Activated T-cell treated with anti-CD3 and anti-CD28 coated beads, Interleukin-2, amount 50 U/mL, for 1 hour (primary cell): ENCODE data around the gene SCN11A.

Experiments
- DNase-seq: peaks from one replicate; pipeline ENCODE4 v3.0.0-alpha.2; 2020

The SCN11A gene

DNA sequence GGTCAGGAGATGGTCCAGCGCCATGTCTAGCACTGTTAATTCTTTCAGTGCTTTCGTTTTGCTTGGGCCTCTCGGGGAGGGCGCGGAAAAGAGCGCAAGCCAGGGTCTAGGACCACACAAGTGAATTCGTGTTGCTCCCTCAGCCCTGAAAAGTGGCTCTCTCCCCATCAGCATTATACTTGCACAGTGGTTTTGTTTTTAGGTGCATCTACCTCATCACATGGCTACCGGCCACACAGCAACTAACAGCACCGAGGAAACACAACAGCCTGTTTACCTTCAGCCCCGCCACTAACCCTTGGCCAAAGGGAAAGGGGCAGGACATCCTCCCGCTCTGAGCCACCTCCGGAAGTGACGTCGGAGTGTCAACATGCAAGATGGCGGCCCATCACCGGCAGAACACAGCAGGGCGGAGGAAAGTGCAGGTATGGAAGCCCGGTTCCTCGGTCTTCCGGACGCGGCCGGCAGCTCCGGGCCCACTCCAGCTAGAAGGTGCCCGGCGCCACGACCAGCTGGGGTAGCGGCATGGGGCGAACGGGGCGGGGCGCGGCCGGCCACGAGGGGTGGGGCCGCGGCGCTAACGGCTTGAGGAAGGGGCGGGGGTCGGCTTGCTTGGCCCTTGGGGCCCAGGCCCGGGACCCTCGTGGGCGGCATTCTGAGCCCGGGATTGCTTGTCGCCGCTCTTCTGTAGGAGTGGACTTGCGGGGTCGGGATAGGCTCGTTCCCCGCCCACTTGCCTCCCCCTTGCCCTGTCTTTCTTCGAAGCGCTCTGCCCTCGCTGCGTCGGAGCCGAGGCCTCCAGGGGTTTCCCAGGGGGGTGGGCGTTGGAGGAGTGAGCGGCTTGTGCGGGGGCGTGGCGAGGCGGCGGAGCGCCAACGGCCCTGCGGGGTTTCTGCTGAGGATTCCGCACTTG, at the start of gene SCN11A, which contains the start of gene WDR48:
Gene SCN11A, minus strand, starts transcription at position 296 of the 913 bp plus-strand sequence. CDS start 101,582 bp downstream, outside the sequence.
Gene WDR48, plus strand, starts transcription at position 368 of the 913 bp plus-strand sequence. Its CDS starts 10 bp downstream, at position 378.
- peak; percentile 87 for DNase-seq

DNA sequence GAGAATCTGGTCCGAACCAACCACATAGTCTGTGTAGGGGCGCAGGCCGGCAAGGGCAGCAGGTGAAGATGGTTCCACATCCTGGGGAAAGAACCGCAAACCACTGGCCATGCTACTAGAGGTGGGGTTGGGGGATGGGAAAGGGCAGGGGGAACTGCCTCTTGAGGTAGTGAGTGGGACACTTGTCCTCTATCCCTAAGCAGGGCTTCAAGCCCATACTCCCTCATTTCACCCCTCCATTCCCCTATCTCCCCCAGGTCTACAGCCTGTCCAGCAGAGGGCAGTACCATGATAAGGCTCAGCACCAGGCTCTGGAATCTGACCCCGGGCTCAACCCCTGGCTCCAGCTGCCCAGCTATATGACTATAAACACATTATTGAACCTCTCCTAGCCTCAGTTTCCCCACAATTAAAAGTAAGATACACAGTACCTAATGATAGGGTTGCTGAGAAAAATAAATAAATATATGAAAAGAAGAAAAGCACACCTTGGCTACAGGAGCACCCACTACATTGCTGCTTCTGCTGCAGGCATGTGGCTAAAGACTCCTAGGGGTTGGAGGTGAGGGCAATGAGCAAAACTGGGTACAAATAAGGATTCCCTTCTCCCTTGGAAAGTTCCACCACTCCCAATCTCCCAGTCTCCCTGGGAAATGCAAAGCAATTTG, 49.4 kb upstream of the SCN11A start:
- peak; percentile 50 for DNase-seq

DNA sequence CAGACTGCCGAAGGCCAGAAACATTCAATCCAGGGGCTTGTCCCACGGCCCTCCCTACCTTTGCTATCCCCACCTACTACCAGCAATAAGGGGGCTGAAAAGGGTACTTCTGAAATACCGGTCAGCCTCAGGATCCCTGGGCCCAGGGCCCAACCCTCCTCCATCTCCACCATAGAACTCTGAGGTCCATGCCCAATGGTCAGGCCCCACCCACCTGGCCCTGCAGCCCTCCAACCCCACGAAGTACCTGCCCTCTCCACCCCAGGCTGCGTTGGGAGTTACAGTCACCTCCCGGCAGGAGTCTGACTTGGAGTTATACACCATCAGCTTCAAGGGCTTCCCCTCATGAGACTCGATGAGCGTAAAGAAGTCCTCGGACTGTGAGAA, 48.7 kb upstream of the SCN11A start:
- no peak for DNase-seq

DNA sequence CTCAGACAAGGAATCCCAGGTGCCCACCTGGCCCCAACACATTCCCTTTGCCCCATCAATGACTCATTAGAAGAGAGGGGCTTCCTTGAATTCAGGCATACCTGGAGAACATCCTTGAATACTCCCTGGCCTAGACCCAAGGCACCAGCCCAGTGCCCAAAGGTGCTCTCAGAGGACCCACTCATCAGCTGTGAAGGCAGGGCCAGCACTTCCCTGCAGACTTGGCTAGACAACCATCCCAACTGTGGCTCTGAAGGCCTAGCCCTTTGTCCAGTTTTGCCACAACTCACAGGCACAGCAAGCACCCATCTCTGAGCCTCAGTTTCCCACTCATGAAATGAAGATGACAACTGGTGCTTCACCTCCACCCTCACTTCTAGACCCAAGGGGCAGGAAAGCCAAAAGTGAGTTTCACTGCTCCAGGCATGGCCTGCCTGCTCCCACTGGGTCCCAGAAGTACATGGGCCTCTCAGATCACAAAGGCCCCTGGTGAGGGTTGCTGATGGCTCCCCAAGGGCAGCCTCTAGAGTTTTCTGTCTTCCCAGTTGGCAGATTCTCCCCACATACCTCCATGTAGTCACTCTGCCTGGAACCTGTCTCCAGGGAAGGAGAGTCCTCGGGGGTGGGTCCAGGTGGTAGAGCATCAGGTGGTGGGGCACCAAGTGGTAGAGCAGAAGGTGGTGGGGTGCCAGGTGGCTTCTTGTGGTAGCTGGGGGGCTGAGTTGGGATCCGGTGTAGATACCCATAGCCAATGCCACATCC, 48.2 kb upstream of the SCN11A start:
- DNase-seq = no peak

DNA sequence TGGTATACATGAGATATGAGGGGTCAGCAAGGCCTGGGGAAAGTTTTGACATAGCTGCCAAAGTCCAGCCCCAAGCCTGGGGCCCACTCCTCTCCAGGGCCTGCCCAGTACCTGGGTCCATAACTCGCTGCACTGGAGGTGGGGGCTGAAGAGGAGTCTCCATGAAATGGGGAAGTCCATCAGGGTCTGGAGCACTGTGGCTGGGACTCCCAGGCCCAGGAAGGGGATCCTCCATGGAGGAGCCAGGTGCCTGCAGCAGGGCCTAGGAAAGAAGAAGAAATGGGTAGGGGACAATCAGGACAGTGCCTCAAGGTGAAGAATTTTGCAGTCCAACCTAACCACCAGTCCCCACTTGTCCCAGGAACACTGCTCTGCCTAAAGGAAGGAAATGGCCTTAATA, 47.5 kb upstream of the SCN11A start:
- no peak for DNase-seq

DNA sequence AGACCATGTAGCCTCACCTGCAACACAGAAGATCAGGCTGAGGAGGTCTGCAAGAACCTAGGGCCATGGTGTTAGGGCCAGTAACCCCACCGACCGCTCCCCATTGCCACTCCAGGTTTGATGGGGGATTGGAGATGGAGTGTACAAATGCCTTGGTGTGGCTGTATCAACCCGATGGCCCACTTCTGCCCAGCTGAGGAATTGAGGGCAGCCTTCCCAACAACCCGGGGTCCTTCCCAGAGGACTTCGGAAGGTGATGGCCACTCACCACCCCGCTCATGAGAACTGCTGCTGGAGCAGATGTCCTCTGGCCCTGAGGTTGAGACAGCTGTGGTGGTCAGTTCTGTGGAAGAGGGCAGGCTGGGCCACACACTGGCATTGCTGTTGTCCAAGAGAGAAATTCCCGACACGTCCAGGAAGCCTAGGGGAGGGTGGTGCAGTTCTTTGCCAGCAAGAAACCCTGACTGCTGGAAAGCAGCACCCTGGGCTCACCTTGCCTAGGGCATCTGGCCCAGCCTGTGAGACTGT, 46.8 kb upstream of the SCN11A start:
- DNase-seq = no peak

DNA sequence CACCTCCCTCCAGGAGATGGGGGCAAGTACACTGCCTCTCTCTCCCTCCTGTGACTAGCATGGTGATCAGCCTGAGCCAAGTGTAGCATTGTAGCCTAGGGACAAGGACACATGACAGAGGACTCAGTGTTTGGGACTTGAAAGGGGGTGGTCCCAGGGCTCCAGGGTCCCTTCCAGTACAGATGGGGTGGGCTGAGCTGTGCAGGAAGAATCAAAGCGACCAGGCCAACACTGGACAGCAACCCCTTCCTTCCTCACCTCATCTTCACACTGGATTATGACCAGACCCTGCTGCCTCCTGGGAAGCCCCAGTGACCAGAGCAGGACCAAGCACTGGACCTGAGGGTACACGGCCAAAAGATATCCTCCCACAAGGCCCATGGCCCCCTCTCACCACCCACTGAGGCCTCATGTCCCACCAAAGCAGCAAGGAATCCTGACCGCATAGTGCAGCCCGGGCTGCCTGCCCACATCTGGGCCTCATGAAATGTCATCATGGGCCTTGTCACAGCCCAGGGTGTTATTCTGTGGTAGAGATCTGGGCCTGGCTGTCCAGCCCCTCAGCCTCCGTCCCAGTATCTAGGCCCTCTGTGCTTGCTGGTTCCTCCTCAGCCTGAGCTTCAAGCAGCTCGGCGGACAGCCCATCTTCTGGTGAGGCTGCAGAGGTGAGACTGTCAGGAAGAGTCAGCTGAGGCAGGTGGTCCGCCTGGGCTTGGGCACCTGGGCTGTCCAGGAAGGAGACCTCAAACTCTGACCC, 46.1 kb upstream of the SCN11A start:
- no peak for DNase-seq

DNA sequence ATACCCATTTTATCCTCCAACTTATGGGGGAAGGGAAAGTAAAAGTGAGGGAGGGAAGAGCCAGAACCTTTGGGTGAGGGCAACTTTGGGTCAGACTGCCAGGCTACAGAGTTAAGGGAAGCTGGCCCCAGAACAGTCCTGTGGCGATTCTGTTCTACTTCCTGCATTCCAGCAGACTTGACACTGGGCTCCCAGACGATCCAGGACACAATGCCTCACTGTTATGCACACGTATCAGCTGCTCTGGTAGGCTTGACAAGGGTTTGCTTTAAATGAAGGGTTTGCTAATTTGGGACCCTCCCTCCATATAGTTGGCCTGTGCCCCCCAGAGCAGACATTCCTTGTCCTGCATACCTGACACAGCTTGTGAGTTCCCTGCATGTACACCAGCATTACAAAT, 45.0 kb upstream of the SCN11A start:
- no peak for DNase-seq

DNA sequence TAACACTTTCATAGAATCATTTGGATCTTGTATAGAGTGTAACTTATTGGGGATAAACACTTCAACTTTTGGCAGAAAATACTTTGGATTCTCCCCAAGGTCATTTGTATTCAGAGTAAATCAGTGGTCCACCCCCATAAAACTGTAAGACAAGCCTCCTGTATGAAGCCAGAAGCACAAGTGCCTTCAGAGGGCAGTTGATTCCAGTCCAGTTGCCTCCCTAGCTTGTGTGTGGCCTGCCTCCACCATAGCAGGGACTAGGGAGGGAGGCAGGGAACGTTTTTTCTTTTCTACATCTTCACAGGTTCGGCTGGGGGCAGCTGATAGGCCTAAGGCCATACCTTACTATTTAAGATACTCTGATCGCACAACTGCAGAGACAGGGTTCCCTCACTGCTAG, 44.0 kb upstream of the SCN11A start:
- DNase-seq = no peak

DNA sequence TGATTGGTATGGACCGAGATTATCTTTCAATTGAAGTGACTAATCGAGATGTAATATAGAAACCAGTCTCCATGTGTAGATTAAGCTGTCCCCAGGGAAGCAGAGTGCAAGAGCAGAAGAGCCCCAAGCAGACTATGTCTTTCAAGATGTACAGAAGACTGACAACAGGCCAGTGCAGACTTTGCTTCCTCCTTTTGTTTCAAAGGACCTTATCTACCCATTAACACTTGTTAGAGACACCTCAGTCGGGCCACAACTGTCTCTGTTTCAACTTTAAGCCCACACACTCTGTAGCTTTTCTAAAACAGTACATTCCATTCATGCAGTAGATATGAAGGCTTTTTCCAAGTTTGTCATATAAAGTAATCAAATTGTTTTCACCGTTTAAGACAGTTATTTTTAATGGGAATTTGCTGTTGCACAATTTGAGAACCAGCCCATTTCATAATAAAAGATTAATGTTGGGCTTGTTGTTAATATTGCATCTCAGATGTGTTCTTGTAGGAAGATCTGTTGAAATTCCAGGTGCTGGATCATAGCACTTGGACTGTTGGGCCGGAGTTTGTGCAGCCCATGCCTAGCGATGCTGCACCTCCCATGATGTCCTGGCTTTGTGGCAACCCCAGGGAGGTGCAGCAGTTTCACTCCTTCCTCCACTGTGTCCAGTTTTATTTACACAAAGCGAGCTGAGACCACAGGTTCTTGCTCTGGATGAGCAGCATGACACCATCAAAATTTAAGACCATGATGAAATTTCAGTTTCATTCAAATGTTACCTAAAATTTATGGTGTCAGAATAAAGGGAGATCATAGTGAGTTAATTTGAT, 43.3 kb upstream of the SCN11A start:
- no peak for DNase-seq

DNA sequence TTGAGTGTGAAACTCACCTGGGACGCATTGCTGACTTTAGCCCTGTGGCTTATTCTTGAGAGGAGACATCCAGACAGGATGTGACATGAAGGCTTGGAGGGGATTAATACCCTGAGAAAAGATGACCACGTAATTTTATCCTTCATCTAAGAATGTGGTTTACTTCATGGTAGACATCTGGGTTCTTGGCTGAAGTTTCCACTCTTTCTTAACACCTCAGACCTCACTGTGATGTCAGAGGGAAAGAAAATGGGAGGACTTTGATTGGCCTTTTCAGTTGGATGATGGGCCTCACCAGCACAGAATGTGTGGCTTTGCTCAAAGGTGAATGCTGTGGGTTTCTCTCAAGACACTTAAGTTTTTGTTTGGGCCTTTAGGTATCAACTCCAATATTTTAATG, 39.2 kb upstream of the SCN11A start:
- no peak for DNase-seq

DNA sequence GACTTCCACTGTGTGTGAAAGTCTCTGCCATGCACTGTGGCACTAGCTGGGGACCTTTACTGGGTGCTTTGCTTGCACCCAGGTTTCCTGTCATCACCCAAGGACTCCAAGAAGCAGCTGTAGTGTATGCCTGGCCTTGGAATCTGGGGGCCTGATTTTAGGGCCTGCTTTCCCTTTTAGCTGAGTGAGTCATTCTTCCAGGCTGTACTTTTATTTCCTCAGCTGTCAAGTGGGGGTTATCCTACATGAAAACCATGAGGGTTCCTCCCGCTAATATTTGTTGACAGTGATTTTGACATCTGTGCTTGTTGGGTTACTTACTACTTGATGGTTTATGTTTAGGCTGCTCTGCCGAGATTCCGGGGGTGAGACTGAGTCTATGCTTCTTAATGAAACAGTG, 37.1 kb upstream of the SCN11A start:
- no peak for DNase-seq

DNA sequence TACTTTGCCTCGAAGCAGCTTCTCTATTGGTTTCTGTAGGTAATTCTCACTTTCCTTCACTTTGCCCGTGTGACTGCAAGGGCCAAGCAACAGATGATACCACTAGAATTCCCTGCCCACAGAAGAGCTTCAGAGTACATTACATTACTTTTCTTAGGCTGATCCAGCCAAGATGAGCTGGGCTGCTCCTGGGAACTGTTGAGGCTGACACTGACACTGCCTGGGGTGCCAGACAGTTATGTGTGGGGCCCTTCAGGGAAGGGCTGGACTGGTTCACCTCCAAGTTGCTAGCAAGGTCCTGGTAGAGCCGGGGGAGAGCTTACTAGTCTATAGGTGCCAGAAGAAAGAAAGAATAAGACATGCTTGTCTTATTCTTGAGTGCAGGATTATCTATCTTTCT, 36.7 kb upstream of the SCN11A start:
- no peak for DNase-seq

DNA sequence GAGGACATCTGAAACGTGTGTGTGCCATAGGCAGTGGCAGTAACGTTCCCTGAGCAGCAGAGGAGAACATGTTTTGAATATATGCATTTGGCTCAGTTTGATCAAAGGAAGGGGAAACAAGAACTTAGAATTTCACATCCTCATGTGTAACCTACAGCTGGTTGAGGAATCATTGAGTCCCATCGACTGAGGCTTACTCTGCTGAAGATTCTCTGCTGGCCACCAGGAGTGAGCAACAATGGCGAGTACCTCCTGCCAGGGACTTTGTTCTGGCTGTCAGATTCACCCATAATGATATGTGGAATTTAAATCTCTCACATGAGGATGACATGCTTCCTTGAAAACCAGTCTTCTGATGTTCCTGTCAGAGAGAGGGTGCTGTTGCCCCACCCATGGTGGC, 34.4 kb upstream of the SCN11A start:
- DNase-seq = no peak

DNA sequence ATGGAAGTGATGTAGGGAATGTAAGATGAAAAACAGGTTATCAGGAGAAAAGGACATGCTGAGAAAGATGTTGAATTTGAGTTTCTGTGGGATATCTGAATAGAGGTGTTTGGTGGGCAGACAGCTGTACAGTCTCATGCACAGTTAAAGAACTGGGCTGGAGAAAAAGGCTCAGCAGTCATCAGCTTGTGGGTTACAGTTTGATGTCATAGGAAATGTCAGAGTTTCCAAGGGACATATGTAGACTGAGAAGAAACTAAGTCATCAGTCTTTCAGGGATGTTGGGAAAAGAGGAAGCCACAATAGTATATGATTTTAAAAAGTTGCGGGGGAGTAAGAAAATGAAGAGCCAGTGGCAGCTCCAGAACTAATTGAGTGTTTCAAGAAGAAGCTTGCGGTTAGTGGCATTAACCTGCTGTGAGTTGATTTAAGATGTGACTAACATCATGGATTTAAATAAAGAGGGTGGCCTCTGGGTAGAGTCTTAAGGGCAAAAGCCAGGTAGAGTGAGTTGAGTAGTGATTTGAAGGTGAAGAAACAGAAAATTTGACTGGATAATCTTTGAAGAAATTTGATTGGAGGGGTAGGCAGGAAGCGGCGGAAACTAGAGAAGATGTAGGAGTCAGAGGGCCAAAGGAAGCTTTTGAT, 31.0 kb upstream of the SCN11A start:
- no peak for DNase-seq

DNA sequence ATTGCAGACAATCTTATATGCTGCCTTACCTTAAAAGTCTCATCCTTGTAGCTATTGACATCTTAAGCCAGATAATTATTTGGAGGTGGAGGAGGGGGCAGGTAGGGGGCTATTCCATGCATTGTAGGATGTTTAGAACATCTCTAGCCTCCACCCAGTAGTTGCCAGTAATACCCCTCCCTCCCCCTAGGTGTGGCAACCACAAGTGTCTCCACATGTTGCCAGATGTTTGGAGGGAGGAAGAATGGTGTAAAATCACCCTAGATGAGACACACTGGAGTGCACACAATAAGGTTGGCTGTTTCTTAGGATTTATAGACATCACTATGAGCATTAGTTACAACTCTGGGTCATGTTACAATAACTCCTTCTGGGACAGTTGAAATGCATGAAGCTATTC, 28.3 kb upstream of the SCN11A start:
- no peak for DNase-seq

DNA sequence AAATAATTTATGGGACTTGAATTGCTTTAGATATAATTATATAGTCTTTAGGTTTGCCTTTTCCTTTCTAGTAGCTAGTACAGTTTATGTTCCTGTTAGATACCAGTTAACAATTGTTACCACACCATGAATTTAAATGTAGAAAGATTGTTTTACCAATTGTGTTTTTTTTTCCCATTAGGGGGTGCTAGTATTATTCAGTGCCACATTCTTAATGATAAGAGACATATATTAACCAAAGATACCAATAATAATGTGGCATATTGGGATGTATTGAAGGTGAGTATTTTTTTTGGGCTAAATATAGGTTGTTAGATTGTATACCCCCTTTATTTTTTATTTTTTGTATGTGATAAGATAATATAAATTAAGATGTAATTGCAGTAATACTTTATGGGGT, 27.8 kb upstream of the SCN11A start:
- DNase-seq = no peak

DNA sequence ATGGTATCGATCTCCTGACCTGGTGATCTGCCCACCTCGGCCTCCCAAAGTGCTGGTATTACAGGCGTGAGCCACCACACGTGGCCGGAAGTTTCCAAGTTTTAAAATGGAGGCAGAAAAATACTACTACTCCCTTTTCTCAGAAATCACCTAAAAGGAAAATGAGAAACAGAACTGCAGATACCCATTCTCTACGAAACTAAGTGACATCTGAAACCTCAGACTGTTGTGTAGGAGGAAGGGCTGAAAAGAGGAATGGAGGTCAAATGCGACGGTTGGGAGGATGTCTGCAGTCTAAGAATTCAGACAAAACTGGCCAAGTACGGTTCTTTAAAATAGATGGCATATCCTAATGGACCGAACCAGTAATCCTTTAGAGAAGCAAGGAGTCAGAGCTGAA, 24.2 kb upstream of the SCN11A start:
- no peak for DNase-seq

DNA sequence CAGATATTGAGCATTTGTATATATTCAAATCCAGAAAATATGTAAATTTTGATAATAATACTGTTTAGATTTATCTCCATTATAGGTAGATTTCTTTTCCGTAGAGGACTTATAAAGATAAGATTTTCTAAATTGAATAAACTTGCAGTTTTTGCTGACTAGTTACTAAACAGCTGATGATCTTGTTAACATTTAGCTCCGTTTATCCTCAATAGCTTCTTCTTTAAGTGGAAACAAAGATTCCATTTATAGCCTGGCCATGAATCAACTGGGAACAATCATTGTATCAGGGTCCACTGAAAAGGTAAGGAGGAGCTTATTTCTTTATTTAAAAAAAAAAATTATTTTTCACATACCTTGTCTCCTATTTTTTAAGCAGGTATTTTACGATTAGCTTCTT, 16.8 kb upstream of the SCN11A start:
- DNase-seq = no peak

DNA sequence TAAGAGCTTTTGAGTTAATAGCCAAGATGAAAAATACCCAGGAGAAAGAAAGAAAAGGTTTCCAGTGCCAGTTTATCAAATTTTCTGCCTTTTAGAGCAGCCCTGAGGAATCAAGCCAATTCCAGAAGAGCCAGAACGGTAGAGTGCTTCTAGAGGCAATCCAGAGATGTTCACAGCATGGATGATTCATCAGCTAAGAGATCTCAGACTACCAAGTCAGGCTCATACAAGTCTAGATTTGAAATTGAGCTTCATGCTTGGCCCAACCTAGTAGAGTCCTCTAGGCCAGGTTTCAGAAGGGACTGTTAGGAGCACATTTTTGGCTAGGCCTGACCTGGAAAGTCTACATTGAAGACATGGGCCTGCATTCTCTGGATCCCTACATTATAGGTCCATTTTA, 15.5 kb upstream of the SCN11A start:
- DNase-seq = no peak

DNA sequence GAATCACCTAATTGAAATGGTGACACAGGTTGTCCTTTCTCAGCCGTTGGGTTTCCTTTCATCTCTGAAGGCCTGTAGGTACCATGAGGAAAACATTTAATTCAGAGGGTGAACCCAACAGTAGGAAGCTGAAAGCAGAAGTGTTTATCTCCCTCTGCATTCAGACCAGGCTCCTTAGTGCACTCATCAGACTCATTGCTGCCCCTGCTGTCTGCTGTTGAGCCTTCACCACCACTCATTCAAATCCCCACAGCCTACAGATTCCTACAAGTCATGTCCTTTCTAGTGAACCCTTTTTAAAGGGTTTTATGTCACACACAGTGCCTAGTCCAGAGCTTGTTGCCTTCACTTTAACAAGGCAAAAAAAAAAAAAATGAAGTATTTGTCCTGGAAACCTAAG, 13.5 kb upstream of the SCN11A start:
- DNase-seq = no peak
